ENCODE results near the gene TRAPPC8.

DNA sequence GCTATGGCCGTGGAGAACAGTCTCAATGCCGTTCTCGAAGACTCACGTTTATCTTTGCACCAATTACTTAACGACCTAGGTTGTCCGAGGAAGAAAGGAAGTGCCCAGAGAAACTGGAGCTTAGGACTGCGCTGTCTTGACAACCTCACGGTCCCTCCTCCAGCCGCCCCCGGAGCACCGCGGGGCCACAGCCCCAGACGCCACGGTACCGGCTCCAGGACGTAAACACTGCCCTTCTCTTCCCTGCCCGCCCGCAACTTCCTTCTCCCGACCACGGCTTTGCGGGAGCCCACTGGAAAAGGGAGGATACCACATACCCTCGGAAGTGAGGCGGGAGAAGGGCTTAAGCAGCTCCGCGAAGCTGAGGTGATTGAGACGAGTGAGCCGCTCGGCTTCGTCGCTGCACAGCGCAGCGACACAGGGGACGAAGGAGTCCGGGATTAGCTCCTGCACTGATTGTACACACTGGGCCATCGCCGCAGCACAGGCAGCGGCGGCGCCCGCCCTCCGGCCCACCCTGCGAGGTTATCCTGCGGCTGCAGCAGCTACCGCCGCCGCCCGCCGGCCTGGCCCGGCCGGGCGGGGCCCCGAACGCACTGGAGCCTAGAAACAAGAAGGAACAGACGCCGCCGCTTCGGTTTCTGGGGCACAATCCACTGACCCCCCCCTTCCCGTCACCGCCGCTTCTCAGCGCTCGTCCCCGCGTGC lies 483 bp downstream of the TRAPPC8 start:
- TF ChIP-seq, protein P1, sequence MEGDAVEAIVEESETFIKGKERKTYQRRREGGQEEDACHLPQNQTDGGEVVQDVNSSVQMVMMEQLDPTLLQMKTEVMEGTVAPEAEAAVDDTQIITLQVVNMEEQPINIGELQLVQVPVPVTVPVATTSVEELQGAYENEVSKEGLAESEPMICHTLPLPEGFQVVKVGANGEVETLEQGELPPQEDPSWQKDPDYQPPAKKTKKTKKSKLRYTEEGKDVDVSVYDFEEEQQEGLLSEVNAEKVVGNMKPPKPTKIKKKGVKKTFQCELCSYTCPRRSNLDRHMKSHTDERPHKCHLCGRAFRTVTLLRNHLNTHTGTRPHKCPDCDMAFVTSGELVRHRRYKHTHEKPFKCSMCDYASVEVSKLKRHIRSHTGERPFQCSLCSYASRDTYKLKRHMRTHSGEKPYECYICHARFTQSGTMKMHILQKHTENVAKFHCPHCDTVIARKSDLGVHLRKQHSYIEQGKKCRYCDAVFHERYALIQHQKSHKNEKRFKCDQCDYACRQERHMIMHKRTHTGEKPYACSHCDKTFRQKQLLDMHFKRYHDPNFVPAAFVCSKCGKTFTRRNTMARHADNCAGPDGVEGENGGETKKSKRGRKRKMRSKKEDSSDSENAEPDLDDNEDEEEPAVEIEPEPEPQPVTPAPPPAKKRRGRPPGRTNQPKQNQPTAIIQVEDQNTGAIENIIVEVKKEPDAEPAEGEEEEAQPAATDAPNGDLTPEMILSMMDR (conservative IDR thresholded peaks at IDR 0.05; ENCODE audit: low read length), result no peak
- no peak for TF ChIP-seq EZH2phosphoT487 (IDR thresholded peaks at IDR 0.05; ENCODE audit: borderline replicate concordance, low read depth, low read length)
